WTC11 (cell line): ENCODE measurements around the gene ZNF311. TPM values are rescaled to one million over a fixed set of nuclear protein-coding genes. Genes with fewer than 3 reads are reported as not detected.

ENCODE experiments used
- ATAC-seq: fragments of 200-7000 bp; cut with Tn5 transposase; 2 replicates; pipeline ENCODE4 v1.10.0; 2021; ENCODE audit warnings: mild to moderate bottlenecking, moderate library complexity
- CTCF ChIA-PET: fragments of 300-600 bp; sonication (Branson Sonifier 250); formaldehyde crosslinking; loops from one replicate; lab custom pipeline; 2021; ENCODE audit warnings: antibody characterized with exemption; lab: Charles Lee
- POLR2A ChIA-PET: fragments of 350-600 bp; sonication (Branson Sonifier 250); formaldehyde crosslinking; loops from one replicate; lab custom pipeline; 2021; ENCODE audit warnings: antibody characterized with exemption; lab: Charles Lee
- DNase-seq: peaks from one replicate; pipeline ENCODE4 v3.0.0; 2021; ENCODE audit warnings: low spot score
- H3K27ac Mint-ChIP-seq: 2 replicates; pipeline ENCODE4 v1.8.0; 2021; ENCODE audit warnings: mixed read lengths
- H3K27me3 Mint-ChIP-seq: 2 replicates; pipeline ENCODE4 v1.8.0; 2021; ENCODE audit warnings: low read depth, mild to moderate bottlenecking, moderate library complexity, mixed read lengths
- H3K36me3 Mint-ChIP-seq: 2 replicates; pipeline ENCODE4 v1.8.0; 2021; ENCODE audit warnings: mixed read lengths
- H3K4me1 Mint-ChIP-seq: 2 replicates; pipeline ENCODE4 v1.8.0; 2022; ENCODE audit warnings: mixed read lengths
- H3K4me3 Mint-ChIP-seq: 2 replicates; pipeline ENCODE4 v1.8.0; 2021; ENCODE audit warnings: mild to moderate bottlenecking, moderate library complexity, mixed read lengths
- H3K9me3 Mint-ChIP-seq: 2 replicates; pipeline ENCODE4 v1.8.0; 2021; ENCODE audit warnings: mixed read lengths
- ATF2 ChIP-seq: sonication (generic); formaldehyde crosslinking; IDR thresholded peaks from 2 replicates; pipeline ENCODE4 v1.8.1; 2022; ENCODE audit warnings: low read depth, missing genetic modification reagents, borderline replicate concordance
- ETV6 ChIP-seq: sonication (generic); formaldehyde crosslinking; IDR thresholded peaks from 2 replicates; pipeline ENCODE4 v1.8.1; 2022; ENCODE audit warnings: mild to moderate bottlenecking, missing genetic modification reagents
- FOXK1 ChIP-seq: sonication (generic); formaldehyde crosslinking; IDR thresholded peaks from 2 replicates; pipeline ENCODE4 v1.8.0; 2022; ENCODE audit warnings: mild to moderate bottlenecking, moderate library complexity, missing genetic modification reagents
- GRHL2 ChIP-seq: fragments of 250-450 bp; sonication (Bioruptor Pico); IDR thresholded peaks from 2 replicates; pipeline ENCODE4 v1.8.0; 2022; ENCODE audit warnings: mild to moderate bottlenecking, moderate library complexity; ENCODE audit not compliant: insufficient replicate concordance, severe bottlenecking
- IRF2 ChIP-seq: sonication (generic); formaldehyde crosslinking; IDR thresholded peaks from 2 replicates; pipeline ENCODE4 v1.8.0; 2022; ENCODE audit warnings: low read depth, missing genetic modification reagents, borderline replicate concordance
- KAT7 ChIP-seq: sonication (generic); formaldehyde crosslinking; IDR thresholded peaks from 2 replicates; pipeline ENCODE4 v1.8.1; 2023; ENCODE audit warnings: missing genetic modification reagents, mild to moderate bottlenecking, borderline replicate concordance
- NR2C2 ChIP-seq: sonication (generic); formaldehyde crosslinking; IDR thresholded peaks from 2 replicates; pipeline ENCODE4 v1.8.0; 2022; ENCODE audit warnings: mild to moderate bottlenecking, missing genetic modification reagents
- PRRX2 ChIP-seq: fragments of 250-450 bp; sonication (Bioruptor Pico); IDR thresholded peaks from 2 replicates; pipeline ENCODE4 v1.8.0; 2021; ENCODE audit warnings: mild to moderate bottlenecking
- SMAD4 ChIP-seq: sonication (generic); formaldehyde crosslinking; IDR thresholded peaks from 2 replicates; pipeline ENCODE4 v1.8.0; 2022; ENCODE audit warnings: mild to moderate bottlenecking, missing genetic modification reagents
- ZNF416 ChIP-seq: fragments of 250-450 bp; sonication (Bioruptor Pico); IDR thresholded peaks from 2 replicates; pipeline ENCODE4 v1.9.0; 2021; ENCODE audit warnings: mild to moderate bottlenecking, inconsistent platforms
- ZNF512 ChIP-seq: sonication (generic); formaldehyde crosslinking; IDR thresholded peaks from 2 replicates; pipeline ENCODE4 v1.8.1; 2022; ENCODE audit warnings: missing genetic modification reagents, borderline replicate concordance
- total RNA-seq: library from RNA; stranded (reverse); gene quantifications from 3 replicates; pipeline ENCODE4 v1.2.3, GENCODE V29; 2021
- TF ChIP-seq, protein P1 (sequence below): sonication (generic); formaldehyde crosslinking; IDR thresholded peaks from 2 replicates; pipeline ENCODE4 v1.8.0; 2023; ENCODE audit warnings: mild to moderate bottlenecking, missing genetic modification reagents
- TF ChIP-seq, protein P2 (sequence below): sonication (generic); formaldehyde crosslinking; IDR thresholded peaks from 2 replicates; pipeline ENCODE4 v1.8.0; 2023; ENCODE audit warnings: missing genetic modification reagents

ZNF311 gene
- total RNA-seq, 1 experiment from 2014 or later: 2.0 TPM

GRCh38 chr6:28978133-28978491, 27.0 kb downstream of the ZNF311 start:
- H3K4me3 Mint-ChIP-seq: peak overlapping the region; percentile 75
- peak overlapping the region; percentile 67 for H3K27ac Mint-ChIP-seq
- CTCF ChIA-PET: interaction anchor here (0.9 kb wide), 1 partner anchor 9 kb away, joined by 3 read pairs; no protein-coding TSS in a partner anchor
- no peaks in the 10 kb centered on the region for H3K9me3 Mint-ChIP-seq
- H3K4me1 Mint-ChIP-seq: peaks cover 41% of the 10 kb centered on the region
- no peak for TF ChIP-seq ZNF416 (CRISPR knock-in tag)
- no peak for TF ChIP-seq FOXK1 (CRISPR knock-in tag)
- no peak for TF ChIP-seq IRF2 (CRISPR knock-in tag)
- TF ChIP-seq ATF2 (CRISPR knock-in tag): no peak
- TF ChIP-seq SMAD4 (CRISPR knock-in tag): no peak
- TF ChIP-seq, protein P1, sequence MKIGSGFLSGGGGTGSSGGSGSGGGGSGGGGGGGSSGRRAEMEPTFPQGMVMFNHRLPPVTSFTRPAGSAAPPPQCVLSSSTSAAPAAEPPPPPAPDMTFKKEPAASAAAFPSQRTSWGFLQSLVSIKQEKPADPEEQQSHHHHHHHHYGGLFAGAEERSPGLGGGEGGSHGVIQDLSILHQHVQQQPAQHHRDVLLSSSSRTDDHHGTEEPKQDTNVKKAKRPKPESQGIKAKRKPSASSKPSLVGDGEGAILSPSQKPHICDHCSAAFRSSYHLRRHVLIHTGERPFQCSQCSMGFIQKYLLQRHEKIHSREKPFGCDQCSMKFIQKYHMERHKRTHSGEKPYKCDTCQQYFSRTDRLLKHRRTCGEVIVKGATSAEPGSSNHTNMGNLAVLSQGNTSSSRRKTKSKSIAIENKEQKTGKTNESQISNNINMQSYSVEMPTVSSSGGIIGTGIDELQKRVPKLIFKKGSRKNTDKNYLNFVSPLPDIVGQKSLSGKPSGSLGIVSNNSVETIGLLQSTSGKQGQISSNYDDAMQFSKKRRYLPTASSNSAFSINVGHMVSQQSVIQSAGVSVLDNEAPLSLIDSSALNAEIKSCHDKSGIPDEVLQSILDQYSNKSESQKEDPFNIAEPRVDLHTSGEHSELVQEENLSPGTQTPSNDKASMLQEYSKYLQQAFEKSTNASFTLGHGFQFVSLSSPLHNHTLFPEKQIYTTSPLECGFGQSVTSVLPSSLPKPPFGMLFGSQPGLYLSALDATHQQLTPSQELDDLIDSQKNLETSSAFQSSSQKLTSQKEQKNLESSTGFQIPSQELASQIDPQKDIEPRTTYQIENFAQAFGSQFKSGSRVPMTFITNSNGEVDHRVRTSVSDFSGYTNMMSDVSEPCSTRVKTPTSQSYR: no peak
- TF ChIP-seq GRHL2 (CRISPR knock-in tag): no peak
- DNase-seq (no peak), ATAC-seq (no peak)
- H3K27me3 Mint-ChIP-seq: peaks cover 27% of the 10 kb centered on the region
- peaks cover 2% of the 10 kb centered on the region; the same call in 1 of the 2 replicates for H3K36me3 Mint-ChIP-seq
- POLR2A ChIA-PET: no interaction called here

DNA sequence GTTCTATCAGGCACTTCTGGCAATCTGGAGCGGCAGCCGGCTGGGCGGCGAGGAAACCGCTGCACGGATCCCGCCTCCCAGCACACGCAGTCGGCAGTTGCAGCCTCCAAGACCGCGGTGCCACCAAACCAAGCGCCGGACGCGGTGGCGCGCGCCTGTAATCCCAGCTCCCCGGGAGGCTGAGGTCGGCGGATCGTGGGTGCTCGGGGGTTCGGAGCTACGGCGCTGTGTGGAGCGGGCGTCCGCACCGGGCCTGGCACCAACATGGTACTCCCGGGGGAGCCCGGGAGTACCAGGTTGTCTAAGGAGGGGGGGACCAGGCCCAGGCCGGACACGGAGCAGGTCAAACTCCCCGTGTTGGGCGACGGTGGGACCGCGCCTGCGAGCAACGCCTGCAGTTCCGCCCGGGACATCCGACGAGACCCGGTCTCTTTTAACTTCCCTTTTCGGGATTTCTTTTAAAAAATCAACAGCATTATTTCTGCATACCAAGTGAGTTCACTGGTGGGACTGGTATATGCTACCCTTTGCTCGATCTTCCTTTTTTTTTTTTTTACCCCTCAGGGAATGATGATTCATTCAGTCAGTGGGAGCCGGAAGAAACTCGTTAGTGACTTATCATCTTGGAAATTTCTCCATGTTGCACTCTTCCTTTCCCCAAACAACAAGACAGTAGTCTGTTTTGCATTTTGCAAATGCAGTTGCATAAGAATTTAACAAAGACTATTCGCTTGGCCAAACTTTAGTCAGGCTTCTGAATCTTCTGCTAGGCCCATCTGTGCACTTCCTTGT, 27.6 kb downstream of the ZNF311 start:
- ChIA-PET POLR2A (interaction anchor here (0.6 kb wide), 1 partner anchor 13 kb away, joined by 3 read pairs; no protein-coding TSS in a partner anchor), CTCF (interaction anchor here (0.6 to 1.6 kb wide), 5 partner anchors 8 to 140 kb away, joined by 3 to 7 read pairs (median 3); no protein-coding TSS in a partner anchor)
- TF ChIP-seq NR2C2 (CRISPR knock-in tag): no peak
- TF ChIP-seq, protein P2, sequence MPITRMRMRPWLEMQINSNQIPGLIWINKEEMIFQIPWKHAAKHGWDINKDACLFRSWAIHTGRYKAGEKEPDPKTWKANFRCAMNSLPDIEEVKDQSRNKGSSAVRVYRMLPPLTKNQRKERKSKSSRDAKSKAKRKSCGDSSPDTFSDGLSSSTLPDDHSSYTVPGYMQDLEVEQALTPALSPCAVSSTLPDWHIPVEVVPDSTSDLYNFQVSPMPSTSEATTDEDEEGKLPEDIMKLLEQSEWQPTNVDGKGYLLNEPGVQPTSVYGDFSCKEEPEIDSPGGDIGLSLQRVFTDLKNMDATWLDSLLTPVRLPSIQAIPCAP (CRISPR knock-in tag): no peak
- TF ChIP-seq PRRX2: 0 out of 2 replicates have a peak, but pooled peaks have one; percentile 30
- TF ChIP-seq KAT7 (CRISPR knock-in tag): 0 out of 2 replicates have a peak, but pooled peaks have one; percentile 52
- ATAC-seq (peak; percentile 52), DNase-seq (peak; percentile 47)
- Mint-ChIP-seq H3K36me3 (peaks cover 2% of the 10 kb centered on the region; the same call in 1 of the 2 replicates), H3K4me1 (peaks cover 39% of the 10 kb centered on the region), H3K9me3 (no peaks in the 10 kb centered on the region), H3K27me3 (peaks cover 27% of the 10 kb centered on the region), H3K4me3 (peak overlapping the region; percentile 75), H3K27ac (peak overlapping the region; percentile 67)

GRCh38 chr6:28976677-28977076, 28.4 kb downstream of the ZNF311 start:
- no peak for DNase-seq
- H3K27ac Mint-ChIP-seq: no peak overlapping the region
- ATAC-seq: no peak
- TF ChIP-seq ZNF512 (CRISPR knock-in tag): peak; percentile 88; the same call in 1 of the 2 replicates
- no peak for TF ChIP-seq ETV6 (CRISPR knock-in tag)
- ChIA-PET CTCF (interaction anchor here (0.8 to 1.6 kb wide), 4 partner anchors 8 to 139 kb away, joined by 3 to 7 read pairs (median 4); no protein-coding TSS in a partner anchor), POLR2A (interaction anchor here (0.6 kb wide), 1 partner anchor 12 kb away, joined by 3 read pairs; no protein-coding TSS in a partner anchor)
- H3K36me3 Mint-ChIP-seq: no peaks in the 10 kb centered on the region
- H3K27me3 Mint-ChIP-seq: peaks cover 24% of the 10 kb centered on the region
- H3K4me3 Mint-ChIP-seq: peak overlapping the region; percentile 75
- H3K4me1 Mint-ChIP-seq: peaks cover 39% of the 10 kb centered on the region
- H3K9me3 Mint-ChIP-seq: no peaks in the 10 kb centered on the region; the same call in 1 of the 2 replicates
